ENCODE results near the gene SLC39A2. TPM values are rescaled to one million over a fixed set of nuclear protein-coding genes. Genes with fewer than 3 reads are reported as not detected.
A peak's percentile ranks its signal among the peaks of the same experiment; 100 is the strongest.

The SLC39A2 gene
- total and polyA plus RNA-seq, 2 experiments from 2014 or later = 4.2 to 6.2 TPM

- Histone ChIP-seq H3K9me2 (replicated peaks; ENCODE audit: insufficient read depth) (no peaks in the 10 kb centered on the region), H3K4me3 (no peak overlapping the region), H4K20me1 (ENCODE audit: insufficient read depth, poor library complexity, severe bottlenecking) (no peaks in the 10 kb centered on the region), H3K27ac (peak overlapping the region; percentile 40), H3K36me3 (replicated peaks; ENCODE audit: insufficient read depth, low read depth) (peaks cover 14% of the 10 kb centered on the region), H2AFZ (no peak overlapping the region), H3K9me3 (ENCODE audit: low read depth) (no peaks in the 10 kb centered on the region), H3K27me3 (no peaks in the 10 kb centered on the region), H3K79me2 (peaks cover 17% of the 10 kb centered on the region), H3K4me1 (ENCODE audit: insufficient read depth) (peaks cover 22% of the 10 kb centered on the region), H3K4me2 (peak overlapping the region; percentile 48)
- 87% methylated on average over 14 of the region's 14 CpGs for whole genome bisulfite sequencing (ENCODE audit: low lambda C conversion rate, missing lambda C conversion rate)
- TF ChIP-seq CTCF (IDR thresholded peaks at IDR 0.05; ENCODE audit: poor library complexity) (no peak), EZH2 (IDR thresholded peaks at IDR 0.05; ENCODE audit: borderline replicate concordance) (no peak), EZH2phosphoT487 (IDR thresholded peaks at IDR 0.05; ENCODE audit: low read depth, severe bottlenecking, unreplicated experiment) (no peak)
- no peak for DNase-seq (ENCODE audit: low spot score)
Observed at GRCh38 chr14:20996521-20996920, 2.6 kb upstream of the SLC39A2 start.

- Histone ChIP-seq H3K79me2 (peaks cover 11% of the 10 kb centered on the region), H3K36me3 (replicated peaks; ENCODE audit: insufficient read depth, low read depth) (peaks cover 14% of the 10 kb centered on the region), H4K20me1 (ENCODE audit: insufficient read depth, poor library complexity, severe bottlenecking) (no peaks in the 10 kb centered on the region), H3K4me3 (no peak overlapping the region), H3K9me2 (replicated peaks; ENCODE audit: insufficient read depth) (no peaks in the 10 kb centered on the region), H3K4me2 (peak overlapping the region; percentile 48), H3K27ac (peak overlapping the region; percentile 40), H3K9me3 (ENCODE audit: low read depth) (no peaks in the 10 kb centered on the region), H2AFZ (no peak overlapping the region), H3K4me1 (ENCODE audit: insufficient read depth) (peaks cover 22% of the 10 kb centered on the region), H3K27me3 (no peaks in the 10 kb centered on the region)
- TF ChIP-seq EZH2phosphoT487 (IDR thresholded peaks at IDR 0.05; ENCODE audit: low read depth, severe bottlenecking, unreplicated experiment) (no peak), CTCF (IDR thresholded peaks at IDR 0.05; ENCODE audit: poor library complexity) (no peak), EZH2 (IDR thresholded peaks at IDR 0.05; ENCODE audit: borderline replicate concordance) (no peak)
- DNase-seq (ENCODE audit: low spot score) = no peak
- WGBS (ENCODE audit: low lambda C conversion rate, missing lambda C conversion rate) = 40% methylated on average over 4 of the region's 4 CpGs
Observed at GRCh38 chr14:20997115-20997514, 2.0 kb upstream of the SLC39A2 start.

- no peak overlapping the region for H2AFZ ChIP-seq
- no peaks in the 10 kb centered on the region for H4K20me1 ChIP-seq (ENCODE audit: insufficient read depth, poor library complexity, severe bottlenecking)
- H3K4me3 ChIP-seq = no peak overlapping the region
- TF ChIP-seq EZH2 (IDR thresholded peaks at IDR 0.05; ENCODE audit: borderline replicate concordance) (no peak), EZH2phosphoT487 (IDR thresholded peaks at IDR 0.05; ENCODE audit: low read depth, severe bottlenecking, unreplicated experiment) (no peak), CTCF (IDR thresholded peaks at IDR 0.05; ENCODE audit: poor library complexity) (no peak)
- H3K9me3 ChIP-seq (ENCODE audit: low read depth) = no peaks in the 10 kb centered on the region
- H3K79me2 ChIP-seq = peaks cover 6% of the 10 kb centered on the region
- H3K27ac ChIP-seq = peak overlapping the region; percentile 78
- no peaks in the 10 kb centered on the region for H3K27me3 ChIP-seq
- 51% methylated on average over 6 of the region's 6 CpGs for WGBS (ENCODE audit: low lambda C conversion rate, missing lambda C conversion rate)
- no peak for DNase-seq (ENCODE audit: low spot score)
- H3K9me2 ChIP-seq (replicated peaks; ENCODE audit: insufficient read depth) = no peaks in the 10 kb centered on the region
- peaks cover 22% of the 10 kb centered on the region for H3K4me1 ChIP-seq (ENCODE audit: insufficient read depth)
- H3K4me2 ChIP-seq = peak overlapping the region; percentile 48
- peaks cover 14% of the 10 kb centered on the region for H3K36me3 ChIP-seq (replicated peaks; ENCODE audit: insufficient read depth, low read depth)
Observed at GRCh38 chr14:20997564-20997963, 1.5 kb upstream of the SLC39A2 start.

- Histone ChIP-seq H3K4me1 (ENCODE audit: insufficient read depth) (peaks cover 27% of the 10 kb centered on the region), H3K27me3 (no peaks in the 10 kb centered on the region), H2AFZ (no peak overlapping the region), H3K27ac (peak overlapping the region; percentile 78), H4K20me1 (ENCODE audit: insufficient read depth, poor library complexity, severe bottlenecking) (no peaks in the 10 kb centered on the region), H3K4me3 (no peak overlapping the region), H3K79me2 (peaks cover under 1% of the 10 kb centered on the region), H3K9me3 (ENCODE audit: low read depth) (no peaks in the 10 kb centered on the region), H3K4me2 (peak overlapping the region; percentile 48), H3K36me3 (replicated peaks; ENCODE audit: insufficient read depth, low read depth) (peaks cover 14% of the 10 kb centered on the region), H3K9me2 (replicated peaks; ENCODE audit: insufficient read depth) (no peaks in the 10 kb centered on the region)
- no peak for DNase-seq (ENCODE audit: low spot score)
- 33% methylated on average over 3 of the region's 3 CpGs for WGBS (ENCODE audit: low lambda C conversion rate, missing lambda C conversion rate)
- TF ChIP-seq EZH2phosphoT487 (IDR thresholded peaks at IDR 0.05; ENCODE audit: low read depth, severe bottlenecking, unreplicated experiment) (no peak), CTCF (IDR thresholded peaks at IDR 0.05; ENCODE audit: poor library complexity) (no peak), EZH2 (IDR thresholded peaks at IDR 0.05; ENCODE audit: borderline replicate concordance) (no peak)
Observed at GRCh38 chr14:20998139-20998538, 954 bp upstream of the SLC39A2 start.
